ENCODE data around the gene DLG2. TPM values are rescaled to one million over a fixed set of nuclear protein-coding genes. Genes with fewer than 3 reads are reported as not detected.

DLG2 gene
- total and polyA plus RNA-seq, 2 of the 4 experiments (the other 2 are of a cell fraction) = 0.31 to 0.36 TPM

DNA sequence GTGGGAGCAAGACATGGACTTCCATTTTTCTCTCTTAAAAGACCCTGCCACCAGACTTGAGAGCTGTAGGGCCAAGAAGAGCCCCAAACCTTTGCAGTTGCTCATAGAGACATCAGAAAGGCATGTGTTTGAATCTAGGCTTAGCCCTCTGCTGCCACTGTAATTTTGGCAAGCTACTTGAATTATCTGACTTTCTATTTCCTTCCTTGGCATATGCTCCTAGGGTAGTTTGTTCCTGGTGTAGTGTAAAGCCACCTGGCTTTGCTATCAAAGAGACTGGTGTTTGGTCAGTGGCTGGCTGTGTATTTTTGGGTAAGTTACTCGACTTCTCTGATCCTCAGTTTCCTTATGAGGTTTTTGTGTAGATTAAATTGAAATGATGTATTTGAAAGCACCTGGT is 2088.9 kb downstream of the DLG2 start:
- no TSS peak for BruUV-seq (replicated peaks)
- CTCF ChIA-PET = no interaction called here
- WGBS, 2 experiments (ENCODE audit: extremely low coverage in 2 of 2, insufficient read length in 1 of 2) = no CpG with 5 or more reads among the region's 1 CpG

More for the DNA sequence above, 2088.9 kb downstream of the DLG2 start:
- no peak overlapping the region for H3K14ac ChIP-seq (replicated peaks; ENCODE audit: low read depth, low read length)
- H2BK20ac ChIP-seq (ENCODE audit: low read depth, low read length) = no peak overlapping the region
- no peak overlapping the region for H2AFZ ChIP-seq (replicated peaks; ENCODE audit: low read length, poor library complexity)
- intact Hi-C loops (cut with micrococcal nuclease) (no loop called here), in situ Hi-C loops (cut with MboI; ENCODE audit: low sequenced_read_pairs) (no loop called here), dilution Hi-C loops (cut with HindIII; ENCODE audit: low sequenced_read_pairs, unreplicated experiment) (no loop called here)
- H3K4ac ChIP-seq (ENCODE audit: low read depth, low read length) = no peak overlapping the region
- H3K18ac ChIP-seq (ENCODE audit: low read depth, low read length) = no peak overlapping the region
- no peak overlapping the region for H3K9ac ChIP-seq (ENCODE audit: low read depth, low read length)
- no peak overlapping the region for H3K27ac ChIP-seq (ENCODE audit: insufficient read depth, low read length)
- H4K8ac ChIP-seq (ENCODE audit: low read depth in 2 of 2, low read length in 2 of 2) = no peak overlapping the region
- no peak overlapping the region for H2BK5ac ChIP-seq (ENCODE audit: low read depth, low read length, poor library complexity, severe bottlenecking)
- H3K23ac ChIP-seq (ENCODE audit: low read depth, low read length) = no peak overlapping the region
- no peak overlapping the region for H3K4me3 ChIP-seq (ENCODE audit: insufficient read depth, low read depth, low read length)
- no peaks in the 10 kb centered on the region for H3K36me3 ChIP-seq (ENCODE audit: control insufficient read depth, insufficient read depth, low read length)
- no peak overlapping the region for H4K5ac ChIP-seq (ENCODE audit: low read depth, low read length)
- H2BK15ac ChIP-seq (ENCODE audit: low read depth, low read length) = no peak overlapping the region; the same call in 2 of the 3 replicates
- no peaks in the 10 kb centered on the region for H3K79me1 ChIP-seq (ENCODE audit: low read depth in 1 of 2, low read length in 2 of 2)
- no peak overlapping the region for H2AK9ac ChIP-seq (replicated peaks; ENCODE audit: low read depth, low read length, poor library complexity)
- no peak overlapping the region for H4K91ac ChIP-seq (ENCODE audit: insufficient read depth, low read depth, low read length)
- POLR2A ChIA-PET (ENCODE audit: unreplicated experiment) = no interaction called here
- no peaks in the 10 kb centered on the region for H3K9me3 ChIP-seq (ENCODE audit: control insufficient read depth, insufficient read depth, low read length)
- H2BK120ac ChIP-seq (ENCODE audit: low read depth, low read length) = no peak overlapping the region
- peaks cover 3% of the 10 kb centered on the region for H3K4me1 ChIP-seq (ENCODE audit: control insufficient read depth, insufficient read depth, low read length)
- TF ChIP-seq MAFK (IDR thresholded peaks at IDR 0.05; ENCODE audit: low read depth, low read length) = no peak
- TF ChIP-seq RAD21 (IDR thresholded peaks at IDR 0.05; ENCODE audit: low read length) = no peak
- no peak for TF ChIP-seq CHD1 (IDR thresholded peaks at IDR 0.05; ENCODE audit: low read depth, low read length)
- DNase-seq (no peak), ATAC-seq (ENCODE audit: low read depth) (no peak)
- no peak overlapping the region for H3K4me2 ChIP-seq (ENCODE audit: low read depth, low read length)
- no peaks in the 10 kb centered on the region for H3K27me3 ChIP-seq (ENCODE audit: control insufficient read depth, insufficient read depth, low read length)
- no peak overlapping the region for H2AK5ac ChIP-seq (ENCODE audit: low read depth, low read length)
- H4K20me1 ChIP-seq (ENCODE audit: insufficient read depth, low read length) = no peaks in the 10 kb centered on the region
- peaks cover 3% of the 10 kb centered on the region; the same call in 1 of the 2 replicates for H3K9me1 ChIP-seq (ENCODE audit: insufficient read depth, low read length)
- H3K56ac ChIP-seq (ENCODE audit: extremely low read depth, insufficient read depth, low read length) = no peak overlapping the region

Measured in IMR-90 (cell line).